ENCODE results near the gene NDRG4.

DNA sequence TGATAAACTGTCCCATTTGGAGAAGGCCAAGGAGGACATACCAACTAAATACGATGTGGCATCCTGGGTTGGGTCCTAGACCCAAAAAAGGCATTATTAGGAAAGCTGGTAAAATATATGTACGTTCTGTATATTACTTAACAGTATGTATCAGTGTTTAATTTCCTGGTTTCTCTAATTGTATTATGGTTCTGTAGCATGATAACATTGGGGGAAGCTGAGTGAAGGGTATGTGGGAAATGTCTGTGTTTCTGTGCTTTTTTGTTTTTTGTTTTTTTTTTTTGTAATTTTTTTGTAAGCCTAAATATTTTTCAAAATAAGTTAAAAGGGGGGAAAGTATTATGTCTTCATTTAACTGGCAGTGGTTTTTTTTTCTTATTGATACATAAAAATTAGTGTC lies 21.5 kb upstream of the NDRG4 start:
- TF ChIP-seq CTCF (conservative IDR thresholded peaks at IDR 0.05 in 1 of 2, IDR thresholded peaks at IDR 0.05 in 1 of 2; ENCODE audit: low read depth in 1 of 2, low read length in 2 of 2) (no peak), EZH2 (IDR thresholded peaks at IDR 0.05; ENCODE audit: low read length, missing control alignments) (no peak)
